Caco-2 (cell line): Measurements from ENCODE around the gene KLHL33. TPM values are rescaled to one million over a fixed set of nuclear protein-coding genes. Genes with fewer than 3 reads are reported as not detected.

Source experiments
- BruUV-seq: library from RNA; stranded (reverse); fragments of 400-500 nt; replicated peaks from 2 replicates; lab custom pipeline; 2021; lab: Mats Ljungman, UMichigan
- CTCF ChIA-PET: fragments of 300-600 bp; sonication (Branson Sonifier 250); formaldehyde crosslinking; loops from one replicate; lab custom pipeline; 2022; ENCODE audit warnings: antibody characterized with exemption; lab: Charles Lee
- POLR2A ChIA-PET: fragments of 300-600 bp; sonication (Branson Sonifier 250); formaldehyde crosslinking; loops from one replicate; lab custom pipeline; 2022; ENCODE audit warnings: antibody characterized with exemption; lab: Charles Lee
- DNase-seq, 2 experiments: peaks; one replicate each; pipeline versions ENCODE4 v3.0.0 to v3.0.0-alpha.2; 2020 to 2022
- H3K27me3 ChIP-seq: replicated peaks from 2 replicates; pipeline ENCODE4 v1.6.0; 2011; ENCODE audit warnings: low read length; ENCODE audit not compliant: control insufficient read depth, insufficient read depth
- H3K36me3 ChIP-seq: 2 replicates; pipeline ENCODE4 v1.5.1; 2011; ENCODE audit warnings: low read length; ENCODE audit not compliant: control insufficient read depth, insufficient read depth
- H3K4me1 ChIP-seq: fragments of 250-450 bp; sonication (Bioruptor Pico); 2 replicates; pipeline ENCODE4 v1.5.1; 2020; ENCODE audit warnings: mild to moderate bottlenecking
- H3K4me3 ChIP-seq: 2 replicates; pipeline ENCODE4 v1.5.1; 2011; ENCODE audit warnings: low read depth, mild to moderate bottlenecking, control low read depth, low read length
- H3K9me3 ChIP-seq: fragments of 250-450 bp; sonication (Bioruptor Pico); 2 replicates; pipeline ENCODE4 v1.5.1; 2020; ENCODE audit warnings: mild to moderate bottlenecking, moderate library complexity
- H3K27ac Mint-ChIP-seq: one replicate; pipeline ENCODE4 v1.8.0; 2022; ENCODE audit warnings: mixed read lengths; ENCODE audit not compliant: unreplicated experiment
- H3K27me3 Mint-ChIP-seq: one replicate; pipeline ENCODE4 v1.8.0; 2022; ENCODE audit warnings: mixed read lengths; ENCODE audit not compliant: insufficient read depth, unreplicated experiment
- H3K36me3 Mint-ChIP-seq: one replicate; pipeline ENCODE4 v1.8.0; 2022; ENCODE audit warnings: mild to moderate bottlenecking, mixed read lengths; ENCODE audit not compliant: insufficient read depth, unreplicated experiment
- H3K4me1 Mint-ChIP-seq: one replicate; pipeline ENCODE4 v1.8.0; 2022; ENCODE audit warnings: low read depth, mixed read lengths; ENCODE audit not compliant: unreplicated experiment
- H3K4me3 Mint-ChIP-seq: one replicate; pipeline ENCODE4 v1.8.0; 2022; ENCODE audit warnings: mild to moderate bottlenecking, moderate library complexity, mixed read lengths; ENCODE audit not compliant: unreplicated experiment
- H3K9me3 Mint-ChIP-seq: one replicate; pipeline ENCODE4 v1.8.0; 2022; ENCODE audit warnings: mixed read lengths; ENCODE audit not compliant: unreplicated experiment
- intact Hi-C: fragments of 100-400 bp; cut with micrococcal nuclease; formaldehyde crosslinking; loops from one replicate; pipeline ENCODE4 v1.10.0; 2022; ENCODE audit not compliant: unreplicated experiment
- total RNA-seq: library from RNA; stranded (reverse); gene quantifications from 2 replicates; pipeline ENCODE4 v1.2.3, GENCODE V29; 2022
- TF ChIP-seq, protein P1 (sequence below), 2 experiments: fragments of 200-600 bp in 1 of 2; IDR thresholded peaks; 1 replicate in 1 of 2; 2 replicates in 1 of 2; pipeline versions ENCODE4 v1.5.1 to v1.8.0; 2011 to 2022; ENCODE audit warnings: antibody characterized with exemption in 1 of 2, control low read depth in 1 of 2, inconsistent platforms in 1 of 2, low read depth in 1 of 2, low read length in 1 of 2, mild to moderate bottlenecking in 1 of 2, moderate library complexity in 1 of 2; ENCODE audit not compliant: insufficient read depth in 1 of 2, severe bottlenecking in 1 of 2, unreplicated experiment in 1 of 2

KLHL33 gene
- total RNA-seq, 1 experiment from 2014 or later, result not detected

DNA sequence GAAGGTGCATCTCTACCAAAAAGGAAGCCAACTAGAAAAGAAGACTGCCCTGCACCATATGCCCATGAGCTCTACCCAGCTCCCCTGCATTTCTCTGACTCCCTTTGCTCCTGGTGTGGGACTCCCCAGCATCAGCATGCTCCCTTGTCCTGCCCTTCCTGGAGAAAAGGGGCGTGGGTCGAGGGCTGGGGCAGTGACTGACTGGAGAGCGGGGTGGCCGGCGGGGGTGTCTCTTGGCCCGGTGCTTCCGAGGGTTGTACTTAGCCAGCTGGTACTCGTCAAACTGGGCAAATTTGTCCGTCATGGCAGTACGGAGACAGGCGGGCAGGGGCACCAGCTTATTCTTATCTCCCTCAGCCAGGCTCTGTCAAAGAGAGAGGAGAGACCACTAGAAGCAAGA is 32.4 kb downstream of the KLHL33 start:
- Histone ChIP-seq H3K36me3 (no peaks in the 10 kb centered on the region; the same call in 1 of the 2 replicates), H3K27me3 (no peaks in the 10 kb centered on the region), H3K9me3 (no peaks in the 10 kb centered on the region), H3K4me3 (no peak overlapping the region), H3K4me1 (0 out of 2 replicates have a peak, but pooled peaks cover 4% of the 10 kb centered on the region)
- Mint-ChIP-seq H3K27me3 (no peaks in the 10 kb centered on the region), H3K4me3 (no peak overlapping the region), H3K9me3 (no peaks in the 10 kb centered on the region), H3K36me3 (peaks cover 53% of the 10 kb centered on the region), H3K27ac (no peak overlapping the region), H3K4me1 (peaks cover 13% of the 10 kb centered on the region)
- DNase-seq, result no peak
- intact Hi-C loops, result no loop called here
- ChIA-PET POLR2A (no interaction called here), CTCF (no interaction called here)
- BruUV-seq, result no TSS peak
- TF ChIP-seq, protein P1, sequence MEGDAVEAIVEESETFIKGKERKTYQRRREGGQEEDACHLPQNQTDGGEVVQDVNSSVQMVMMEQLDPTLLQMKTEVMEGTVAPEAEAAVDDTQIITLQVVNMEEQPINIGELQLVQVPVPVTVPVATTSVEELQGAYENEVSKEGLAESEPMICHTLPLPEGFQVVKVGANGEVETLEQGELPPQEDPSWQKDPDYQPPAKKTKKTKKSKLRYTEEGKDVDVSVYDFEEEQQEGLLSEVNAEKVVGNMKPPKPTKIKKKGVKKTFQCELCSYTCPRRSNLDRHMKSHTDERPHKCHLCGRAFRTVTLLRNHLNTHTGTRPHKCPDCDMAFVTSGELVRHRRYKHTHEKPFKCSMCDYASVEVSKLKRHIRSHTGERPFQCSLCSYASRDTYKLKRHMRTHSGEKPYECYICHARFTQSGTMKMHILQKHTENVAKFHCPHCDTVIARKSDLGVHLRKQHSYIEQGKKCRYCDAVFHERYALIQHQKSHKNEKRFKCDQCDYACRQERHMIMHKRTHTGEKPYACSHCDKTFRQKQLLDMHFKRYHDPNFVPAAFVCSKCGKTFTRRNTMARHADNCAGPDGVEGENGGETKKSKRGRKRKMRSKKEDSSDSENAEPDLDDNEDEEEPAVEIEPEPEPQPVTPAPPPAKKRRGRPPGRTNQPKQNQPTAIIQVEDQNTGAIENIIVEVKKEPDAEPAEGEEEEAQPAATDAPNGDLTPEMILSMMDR (IDR thresholded peaks at IDR 0.05; ENCODE audit: insufficient read depth in 1 of 2, low read depth in 1 of 2, low read length in 1 of 2, severe bottlenecking in 1 of 2, unreplicated experiment in 1 of 2), result no peak

DNA sequence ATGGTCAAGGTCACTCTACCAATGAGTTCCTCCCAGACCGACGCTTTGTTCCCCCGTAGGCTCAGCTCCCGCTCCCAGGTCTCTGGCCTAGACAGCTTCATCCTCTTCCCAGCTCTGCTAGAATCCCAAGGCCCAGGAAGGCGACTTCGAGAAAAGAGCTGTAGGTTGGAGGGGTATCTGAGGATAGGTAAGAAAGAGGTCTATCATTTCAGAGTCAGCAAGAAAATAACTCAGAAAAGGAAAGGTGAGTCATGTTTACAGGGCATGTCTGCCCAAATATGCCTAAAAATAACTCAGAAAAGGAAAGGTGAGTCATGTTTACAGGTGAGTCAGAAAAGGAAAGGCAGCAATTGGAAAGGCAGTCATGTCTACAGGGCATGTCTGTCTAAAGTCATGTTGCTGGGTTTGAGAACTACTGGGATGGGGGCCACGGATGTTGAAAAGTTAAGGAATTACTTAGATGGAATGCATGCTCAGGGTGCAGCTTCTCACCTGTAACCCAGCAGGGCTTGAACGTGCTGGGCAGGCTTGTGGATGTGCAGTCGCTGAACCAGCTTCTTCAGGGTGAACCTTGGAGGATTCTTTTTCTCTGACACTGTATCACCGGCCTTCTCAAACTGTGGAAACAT is 34.9 kb downstream of the KLHL33 start:
- peak overlapping the region; percentile 30 for H3K27ac Mint-ChIP-seq
- ChIA-PET POLR2A (interaction anchor here (1.4 kb wide), 1 partner anchor 54 kb away, joined by 5 read pairs; the partner anchor contains the start of genes APEX1 and OSGEP), CTCF (no interaction called here)
- no peaks in the 10 kb centered on the region for H3K9me3 Mint-ChIP-seq
- BruUV-seq, result no TSS peak
- H3K4me1 Mint-ChIP-seq, result peaks cover 13% of the 10 kb centered on the region
- TF ChIP-seq, protein P1 (IDR thresholded peaks at IDR 0.05; ENCODE audit: insufficient read depth in 1 of 2, low read depth in 1 of 2, low read length in 1 of 2, severe bottlenecking in 1 of 2, unreplicated experiment in 1 of 2), result no peak
- H3K27me3 ChIP-seq, result no peaks in the 10 kb centered on the region
- intact Hi-C loops, result no loop called here
- DNase-seq, result no peak
- no peaks in the 10 kb centered on the region for H3K9me3 ChIP-seq
- H3K27me3 Mint-ChIP-seq, result no peaks in the 10 kb centered on the region
- H3K36me3 Mint-ChIP-seq, result peaks cover 54% of the 10 kb centered on the region
- H3K4me3 Mint-ChIP-seq, result no peak overlapping the region
- H3K36me3 ChIP-seq, result no peaks in the 10 kb centered on the region; the same call in 1 of the 2 replicates
- no peak overlapping the region for H3K4me3 ChIP-seq
- H3K4me1 ChIP-seq, result 0 out of 2 replicates have a peak, but pooled peaks cover 4% of the 10 kb centered on the region

DNA sequence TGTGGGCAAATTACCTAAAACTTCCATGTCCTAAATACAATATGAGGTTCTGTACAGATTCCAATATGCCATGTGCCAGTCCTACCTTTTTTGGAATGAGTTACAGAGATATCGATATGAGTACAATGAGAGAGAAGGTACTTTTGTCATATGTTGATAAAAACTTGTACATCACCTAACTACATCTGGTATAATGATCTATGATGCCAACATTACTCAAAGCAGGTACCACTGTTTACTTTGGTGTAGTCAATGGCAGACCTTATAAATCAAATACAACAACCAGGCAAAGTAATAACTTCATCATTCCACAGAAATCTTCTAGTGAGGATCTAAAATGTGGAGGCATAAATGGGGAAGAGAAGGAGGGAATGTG is 35.4 kb downstream of the KLHL33 start:
- H3K4me3 Mint-ChIP-seq, result no peak overlapping the region

More for the DNA sequence above, 35.4 kb downstream of the KLHL33 start:
- ChIA-PET POLR2A (interaction anchor here (1.4 kb wide), 1 partner anchor 55 kb away, joined by 5 read pairs; the partner anchor contains the start of genes APEX1 and OSGEP), CTCF (no interaction called here)
- H3K4me3 ChIP-seq, result no peak overlapping the region
- no peaks in the 10 kb centered on the region for H3K9me3 Mint-ChIP-seq
- H3K4me1 ChIP-seq, result 0 out of 2 replicates have a peak, but pooled peaks cover 4% of the 10 kb centered on the region
- H3K36me3 ChIP-seq, result no peaks in the 10 kb centered on the region; the same call in 1 of the 2 replicates
- peaks cover 13% of the 10 kb centered on the region for H3K4me1 Mint-ChIP-seq
- TF ChIP-seq, protein P1 (IDR thresholded peaks at IDR 0.05; ENCODE audit: insufficient read depth in 1 of 2, low read depth in 1 of 2, low read length in 1 of 2, severe bottlenecking in 1 of 2, unreplicated experiment in 1 of 2), result no peak
- no peaks in the 10 kb centered on the region for H3K27me3 Mint-ChIP-seq
- H3K27me3 ChIP-seq, result no peaks in the 10 kb centered on the region
- H3K36me3 Mint-ChIP-seq, result peaks cover 52% of the 10 kb centered on the region
- BruUV-seq, result no TSS peak
- intact Hi-C loops, result no loop called here
- H3K27ac Mint-ChIP-seq, result peak overlapping the region; percentile 30
- H3K9me3 ChIP-seq, result no peaks in the 10 kb centered on the region
- no peak for DNase-seq
